Keratinocyte (primary cell): ENCODE data around the gene COG5.

ENCODE experiments used
- EZH2 ChIP-seq: IDR thresholded peaks from one replicate; pipeline ENCODE4 v1.6.1; 2012; ENCODE audit warnings: inconsistent platforms, mild to moderate bottlenecking, low read length, moderate library complexity
- TF ChIP-seq, protein P1 (sequence below), 3 experiments: IDR thresholded peaks in 1 of 3; conservative IDR thresholded peaks in 1 of 3; optimal IDR thresholded peaks in 1 of 3; 2 replicates in 2 of 3; 3 replicates in 1 of 3; pipeline versions ENCODE3 to v1.5.1; 2011; ENCODE audit warnings: low read length in 3 of 3, mild to moderate bottlenecking in 3 of 3, moderate library complexity in 2 of 3, control low read depth in 1 of 3, inconsistent platforms in 1 of 3; ENCODE audit not compliant: insufficient read depth in 2 of 3; ENCODE audit errors: extremely low read depth in 1 of 3

DNA sequence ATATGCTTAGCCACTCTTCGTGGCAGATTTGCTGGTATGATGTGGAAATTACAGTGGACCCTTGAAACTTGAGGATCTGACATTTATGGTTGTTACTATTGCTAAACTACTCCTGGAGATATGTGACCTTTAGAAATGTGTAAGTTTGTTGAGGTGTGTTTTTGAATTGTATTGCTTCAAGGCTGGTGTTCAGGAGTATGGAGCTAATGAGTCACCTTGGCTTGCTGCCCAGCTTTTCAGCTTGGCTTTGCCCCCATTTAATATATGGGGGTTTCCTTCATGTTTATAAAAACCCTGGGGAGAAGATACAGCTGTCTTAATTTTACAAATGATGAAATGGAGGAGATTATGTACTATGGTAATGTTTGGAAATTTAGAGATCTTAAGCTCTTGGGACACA lies 383.3 kb downstream of the COG5 start:
- TF ChIP-seq, protein P1, sequence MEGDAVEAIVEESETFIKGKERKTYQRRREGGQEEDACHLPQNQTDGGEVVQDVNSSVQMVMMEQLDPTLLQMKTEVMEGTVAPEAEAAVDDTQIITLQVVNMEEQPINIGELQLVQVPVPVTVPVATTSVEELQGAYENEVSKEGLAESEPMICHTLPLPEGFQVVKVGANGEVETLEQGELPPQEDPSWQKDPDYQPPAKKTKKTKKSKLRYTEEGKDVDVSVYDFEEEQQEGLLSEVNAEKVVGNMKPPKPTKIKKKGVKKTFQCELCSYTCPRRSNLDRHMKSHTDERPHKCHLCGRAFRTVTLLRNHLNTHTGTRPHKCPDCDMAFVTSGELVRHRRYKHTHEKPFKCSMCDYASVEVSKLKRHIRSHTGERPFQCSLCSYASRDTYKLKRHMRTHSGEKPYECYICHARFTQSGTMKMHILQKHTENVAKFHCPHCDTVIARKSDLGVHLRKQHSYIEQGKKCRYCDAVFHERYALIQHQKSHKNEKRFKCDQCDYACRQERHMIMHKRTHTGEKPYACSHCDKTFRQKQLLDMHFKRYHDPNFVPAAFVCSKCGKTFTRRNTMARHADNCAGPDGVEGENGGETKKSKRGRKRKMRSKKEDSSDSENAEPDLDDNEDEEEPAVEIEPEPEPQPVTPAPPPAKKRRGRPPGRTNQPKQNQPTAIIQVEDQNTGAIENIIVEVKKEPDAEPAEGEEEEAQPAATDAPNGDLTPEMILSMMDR (optimal IDR thresholded peaks at IDR 0.05 in 1 of 3, IDR thresholded peaks at IDR 0.05 in 1 of 3, conservative IDR thresholded peaks at IDR 0.05 in 1 of 3; ENCODE audit: extremely low read depth in 1 of 3, insufficient read depth in 2 of 3, low read length in 3 of 3), result no peak
- no peak for TF ChIP-seq EZH2
